NCI-H1092 (cell line): ENCODE data around the gene BORCS5.
"Not testable (repeated sequence)": the region's sequence is repeated elsewhere in the genome, so short reads cannot be mapped to it uniquely, and the experiment has no call there.

Experiments
- DNase-seq: peaks from one replicate; lab custom pipeline; 2025; lab: John Stamatoyannopoulos, UW

Gene BORCS5

GRCh38 chr12:12465522-12465921, 108.6 kb downstream of the BORCS5 start:
- DNase-seq: no peak

- no peak for DNase-seq
Measured at GRCh38 chr12:12466157-12466556, 109.3 kb downstream of the BORCS5 start.

GRCh38 chr12:12467264-12467663, 110.4 kb downstream of the BORCS5 start:
- no peak for DNase-seq

GRCh38 chr12:12467688-12468261, 110.9 kb downstream of the BORCS5 start:
- no peak for DNase-seq

- no peak for DNase-seq
Measured at GRCh38 chr12:12468575-12468974, 111.7 kb downstream of the BORCS5 start.

- DNase-seq: no peak
Measured at GRCh38 chr12:12469386-12469785, 112.5 kb downstream of the BORCS5 start.

GRCh38 chr12:12470751-12471306, 114.0 kb downstream of the BORCS5 start:
- no peak for DNase-seq

- not testable (repeated sequence) for DNase-seq
Measured at GRCh38 chr12:12471982-12472961, 115.4 kb downstream of the BORCS5 start.

GRCh38 chr12:12473223-12473622, 116.3 kb downstream of the BORCS5 start:
- DNase-seq: no peak

- no peak for DNase-seq
Measured at GRCh38 chr12:12474471-12474928, 117.6 kb downstream of the BORCS5 start.

- no peak for DNase-seq
Measured at GRCh38 chr12:12474931-12475795, 118.3 kb downstream of the BORCS5 start.

GRCh38 chr12:12476857-12477531, 120.1 kb downstream of the BORCS5 start:
- peak; percentile 83 for DNase-seq

- DNase-seq: no peak
Measured at GRCh38 chr12:12477532-12477890, 120.6 kb downstream of the BORCS5 start.

GRCh38 chr12:12480074-12480473, 123.2 kb downstream of the BORCS5 start:
- DNase-seq: no peak

GRCh38 chr12:12481631-12482030, 124.8 kb downstream of the BORCS5 start:
- no peak for DNase-seq

- no peak for DNase-seq
Measured at GRCh38 chr12:12482150-12482761, 125.4 kb downstream of the BORCS5 start.

GRCh38 chr12:12482959-12483358, 126.1 kb downstream of the BORCS5 start:
- no peak for DNase-seq

- DNase-seq: no peak
Measured at GRCh38 chr12:12483438-12483837, 126.6 kb downstream of the BORCS5 start.

GRCh38 chr12:12486661-12487240, 129.9 kb downstream of the BORCS5 start:
- DNase-seq: no peak

- DNase-seq: no peak
Measured at GRCh38 chr12:12487490-12487889, 130.6 kb downstream of the BORCS5 start.

GRCh38 chr12:12488296-12488695, 131.4 kb downstream of the BORCS5 start:
- DNase-seq: no peak
